Measurements from ENCODE around the gene ACOXL. TPM values are rescaled to one million over a fixed set of nuclear protein-coding genes. Genes with fewer than 3 reads are reported as not detected.

Gene ACOXL
- total RNA-seq, 2 experiments from 2014 or later: 0.14 to 0.56 TPM

- Mint-ChIP-seq H3K36me3 (ENCODE audit: low read depth) (no peaks in the 10 kb centered on the region), H3K4me1 (ENCODE audit: low read depth) (peaks cover 53% of the 10 kb centered on the region), H3K4me3 (no peak overlapping the region), H3K9me3 (peaks cover 1% of the 10 kb centered on the region), H3K27me3 (peaks cover 13% of the 10 kb centered on the region), H3K27ac (no peak overlapping the region)
- no peak for DNase-seq
- ChIA-PET POLR2A (interaction anchor here (0.8 to 1.7 kb wide), 5 partner anchors 9 to 195 kb away, joined by 3 to 6 read pairs (median 3); no protein-coding TSS in a partner anchor), CTCF (interaction anchor here (1.1 to 1.2 kb wide), 2 partner anchors 233 to 241 kb away, joined by 3 read pairs; no protein-coding TSS in a partner anchor)
- intact Hi-C loops (cut with micrococcal nuclease): loop anchor here (2.0 to 5.0 kb wide), 2 partner anchors 48 to 195 kb away; no protein-coding TSS in a partner anchor
- ATAC-seq: no peak
- TF ChIP-seq CTCF (IDR thresholded peaks at IDR 0.05): no peak
These were observed 320.2 kb downstream of the ACOXL start for GRCh38 chr2:111052621-111053020.

- POLR2A ChIA-PET: interaction anchor here (0.9 kb wide), 1 partner anchor 10 kb away, joined by 3 read pairs; no protein-coding TSS in a partner anchor
- Mint-ChIP-seq H3K36me3 (ENCODE audit: low read depth) (no peaks in the 10 kb centered on the region), H3K4me3 (no peak overlapping the region), H3K9me3 (peaks cover 1% of the 10 kb centered on the region), H3K27ac (no peak overlapping the region), H3K4me1 (ENCODE audit: low read depth) (peaks cover 53% of the 10 kb centered on the region), H3K27me3 (peaks cover 13% of the 10 kb centered on the region)
- no peak for TF ChIP-seq CTCF (IDR thresholded peaks at IDR 0.05)
- intact Hi-C loops (cut with micrococcal nuclease): loop anchor here (2.0 to 5.0 kb wide), 2 partner anchors 48 to 196 kb away; no protein-coding TSS in a partner anchor
- DNase-seq (no peak), ATAC-seq (no peak)
- CTCF ChIA-PET: no interaction called here
These were observed 320.9 kb downstream of the ACOXL start for GRCh38 chr2:111053266-111053665.

GRCh38 chr2:111053825-111054515 is 321.6 kb downstream of the ACOXL start:
- Mint-ChIP-seq H3K9me3 (peaks cover 1% of the 10 kb centered on the region), H3K4me3 (no peak overlapping the region), H3K36me3 (ENCODE audit: low read depth) (no peaks in the 10 kb centered on the region), H3K27ac (no peak overlapping the region), H3K4me1 (ENCODE audit: low read depth) (peaks cover 50% of the 10 kb centered on the region), H3K27me3 (peaks cover 13% of the 10 kb centered on the region)
- intact Hi-C loops (cut with micrococcal nuclease): loop anchor here (2.0 to 5.0 kb wide), 2 partner anchors 47 to 197 kb away; no protein-coding TSS in a partner anchor
- ChIA-PET CTCF (interaction anchor here (1.1 to 1.8 kb wide), 3 partner anchors 13 to 242 kb away, joined by 3 to 5 read pairs (median 3); no protein-coding TSS in a partner anchor), POLR2A (no interaction called here)
- DNase-seq (no peak), ATAC-seq (no peak)
- no peak for TF ChIP-seq CTCF (IDR thresholded peaks at IDR 0.05)

GRCh38 chr2:111054791-111055691 is 322.7 kb downstream of the ACOXL start:
- no peak for TF ChIP-seq CTCF (IDR thresholded peaks at IDR 0.05)
- ATAC-seq: peak; percentile 90
- Mint-ChIP-seq H3K9me3 (peaks cover 5% of the 10 kb centered on the region), H3K4me1 (ENCODE audit: low read depth) (peaks cover 39% of the 10 kb centered on the region), H3K36me3 (ENCODE audit: low read depth) (peaks cover 6% of the 10 kb centered on the region), H3K4me3 (no peak overlapping the region), H3K27me3 (peaks cover 13% of the 10 kb centered on the region), H3K27ac (peak overlapping the region; percentile 41)
- CTCF ChIA-PET: interaction anchor here (1.0 to 1.8 kb wide), 7 partner anchors 12 to 243 kb away, joined by 3 to 5 read pairs (median 3); no protein-coding TSS in a partner anchor
- POLR2A ChIA-PET: interaction anchor here (0.9 to 1.2 kb wide), 2 partner anchors 11 to 194 kb away, joined by 4 read pairs; no protein-coding TSS in a partner anchor
- peak; percentile 89 for DNase-seq
- intact Hi-C loops (cut with micrococcal nuclease): loop anchor here (5.0 kb wide), 1 partner anchor 198 kb away; no protein-coding TSS in a partner anchor

Data from activated CD8-positive, alpha-beta T cell treated with anti-CD3 and anti-CD28 coated beads for 36 hours (primary cell).